HG03571 (cell line): Measurements from ENCODE around the gene SLC10A7.

Source experiments
- ATAC-seq: cut with Tn5 transposase; IDR thresholded peaks from one replicate; pipeline ENCODE4 v1.9.1; 2021; ENCODE audit not compliant: unreplicated experiment

SLC10A7 gene

DNA sequence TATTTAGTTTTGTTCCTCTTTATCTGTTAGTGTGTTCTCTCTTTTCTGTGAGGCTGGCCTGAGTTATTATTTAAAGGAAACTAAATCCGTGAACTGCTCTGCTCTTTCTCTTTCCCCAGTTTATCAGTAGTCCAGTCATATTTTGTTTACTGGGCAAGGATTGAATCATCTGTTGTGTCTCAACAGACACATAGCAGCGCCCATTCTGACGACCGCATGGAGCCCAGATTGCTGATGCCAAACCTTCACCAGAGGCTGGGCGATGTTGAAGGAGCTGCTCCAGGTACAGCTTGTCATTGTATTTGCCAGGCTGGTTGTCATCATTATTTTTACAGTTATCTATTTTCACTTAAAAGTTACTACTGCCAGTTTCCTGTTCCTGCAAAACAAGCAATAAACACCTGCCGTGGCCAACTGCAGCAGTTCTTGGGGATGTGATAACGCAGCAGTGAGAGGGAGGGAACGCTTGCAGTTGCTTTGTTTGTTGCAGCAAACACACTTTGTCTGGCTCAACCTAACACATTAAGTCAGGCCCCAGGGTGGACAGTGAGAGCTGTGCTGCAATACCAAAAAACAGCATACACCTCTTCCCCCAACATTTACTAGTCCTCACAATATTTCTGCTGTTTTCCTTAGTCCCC lies 297.3 kb downstream of the SLC10A7 start:
- ATAC-seq, result no peak

DNA sequence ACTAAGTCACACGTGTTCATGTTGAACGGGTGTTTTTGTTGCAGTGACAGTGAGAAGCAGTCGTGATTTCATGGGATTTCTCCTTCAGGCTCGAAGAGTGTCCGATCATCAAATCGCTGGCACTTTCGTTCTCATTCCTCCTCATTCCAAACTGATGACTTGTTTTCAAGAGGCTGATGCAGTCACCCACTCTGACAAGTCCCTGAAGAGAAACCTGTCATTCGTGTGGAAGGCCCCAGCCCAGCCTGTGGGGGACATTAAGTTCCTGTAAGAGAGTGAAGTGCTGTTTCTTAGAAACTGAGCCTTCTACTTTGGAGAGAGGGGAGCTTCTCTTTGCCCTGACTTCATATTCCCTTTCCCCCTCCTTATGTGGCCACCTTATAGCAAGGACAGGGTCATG lies 299.4 kb downstream of the SLC10A7 start:
- ATAC-seq, result no peak

DNA sequence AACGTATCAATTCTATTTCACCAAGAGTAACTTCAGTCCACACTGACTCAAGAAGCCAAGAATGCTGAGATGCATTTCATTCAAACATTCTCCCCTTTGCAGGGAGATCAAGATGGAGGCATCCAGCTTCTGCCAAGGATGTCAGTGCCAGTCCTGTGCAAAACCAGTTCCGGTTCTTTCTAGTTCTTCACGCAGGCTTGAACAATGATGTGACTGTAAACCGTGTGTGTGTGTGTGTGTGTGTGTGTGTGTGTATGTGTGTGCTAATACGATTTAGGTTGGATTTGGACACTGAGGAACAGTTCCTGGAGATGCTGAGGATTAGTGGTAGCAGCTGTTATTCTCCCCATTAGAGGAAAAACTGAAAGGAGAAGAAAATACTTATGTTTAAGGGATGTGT lies 307.5 kb downstream of the SLC10A7 start, which contains the start of gene REELD1:
Gene REELD1 (plus strand): TSS at position 301 of the 400 bp plus-strand sequence. CDS start 2,415 bp downstream, outside the sequence.
- no peak for ATAC-seq

DNA sequence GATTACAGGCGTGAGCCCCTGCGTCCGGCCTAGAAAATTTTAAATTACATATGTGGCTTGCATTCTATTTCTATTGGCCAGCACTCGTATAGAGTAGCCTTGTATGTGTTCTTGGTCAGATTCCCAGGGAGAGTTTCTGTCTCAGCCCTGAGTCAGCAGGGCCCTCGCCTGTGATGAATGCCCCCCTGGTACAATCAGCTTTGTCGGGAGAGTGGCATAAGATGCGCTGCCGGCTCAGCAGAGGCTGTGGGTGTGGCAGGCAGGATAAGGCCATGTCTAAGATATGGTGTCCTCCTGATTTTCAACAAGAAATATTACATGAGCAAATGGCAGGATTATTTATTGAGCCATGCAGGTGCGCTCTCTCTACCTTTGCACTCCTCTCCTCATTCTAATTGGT lies 309.0 kb downstream of the SLC10A7 start:
- no peak for ATAC-seq

DNA sequence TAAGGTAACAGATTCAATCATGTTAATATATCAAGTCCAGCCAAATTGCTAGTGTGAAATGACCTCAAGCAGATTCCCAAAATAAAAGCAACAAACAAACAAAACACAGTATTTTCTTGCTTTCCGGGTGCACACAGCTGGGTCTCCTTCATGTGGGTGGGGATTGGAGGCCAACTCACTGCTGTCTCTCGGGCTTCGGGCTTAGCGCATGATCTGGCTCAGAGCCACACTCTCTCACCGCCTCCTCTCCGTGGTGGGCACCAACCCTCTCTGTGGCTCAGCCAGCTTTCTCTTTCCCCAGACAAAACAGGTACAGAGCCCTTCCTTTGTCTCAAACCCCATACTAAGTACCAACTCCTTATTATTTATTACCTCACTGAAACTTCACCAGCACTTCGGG lies 310.3 kb downstream of the SLC10A7 start:
- ATAC-seq, result no peak

DNA sequence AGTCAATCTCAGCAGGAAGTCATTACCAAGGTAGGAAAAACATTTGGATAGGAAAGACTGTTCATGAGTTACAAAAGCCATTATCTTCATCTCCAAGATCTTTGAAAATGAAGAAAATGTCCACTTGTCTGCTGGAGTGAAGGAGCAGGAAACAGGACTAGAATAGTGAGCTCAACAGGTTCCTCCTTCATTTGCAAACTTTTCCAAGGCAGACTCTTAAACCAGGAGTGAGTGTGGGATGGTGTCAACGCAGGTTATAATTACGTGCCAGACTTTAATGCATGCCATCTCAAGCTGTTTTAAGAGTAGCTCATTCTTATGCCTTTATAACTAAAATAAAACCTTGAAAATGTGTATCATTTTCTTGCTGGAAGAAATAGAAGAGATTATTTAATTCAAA lies 310.9 kb downstream of the SLC10A7 start:
- no peak for ATAC-seq

DNA sequence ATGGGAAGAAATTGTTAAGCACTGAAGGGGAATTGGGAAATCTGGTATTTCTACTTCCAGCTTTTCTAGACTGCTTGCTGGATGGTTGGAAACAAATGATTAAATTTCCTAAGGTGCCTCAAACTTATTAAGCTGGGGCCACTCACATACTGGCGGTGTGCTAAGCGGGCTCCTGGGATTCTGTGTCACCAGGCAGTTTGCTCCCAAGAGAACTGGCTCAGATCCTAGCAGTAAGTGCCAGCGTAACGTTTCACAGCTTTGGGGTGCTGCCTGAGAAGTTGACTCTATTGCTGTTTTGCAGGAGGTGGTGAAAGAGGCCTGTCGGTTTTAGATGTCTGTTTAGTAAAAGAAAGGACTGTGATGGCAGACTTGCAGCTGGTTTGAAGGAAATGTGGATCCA lies 314.3 kb downstream of the SLC10A7 start:
- ATAC-seq, result no peak
